PC-9 (cell line): ENCODE data around the gene METTL22.

Experiments
- EZH2 ChIP-seq: fragments of 200-600 bp; sonication (generic); IDR thresholded peaks from 2 replicates; pipeline ENCODE4 v1.8.0; 2017; ENCODE audit warnings: antibody characterized with exemption, low read depth
- TF ChIP-seq, protein P1 (sequence below): fragments of 200-600 bp; sonication (generic); conservative IDR thresholded peaks from 2 replicates; pipeline ENCODE4 v1.6.1; 2017; ENCODE audit warnings: mixed run types, antibody characterized with exemption, mild to moderate bottlenecking, moderate library complexity

DNA sequence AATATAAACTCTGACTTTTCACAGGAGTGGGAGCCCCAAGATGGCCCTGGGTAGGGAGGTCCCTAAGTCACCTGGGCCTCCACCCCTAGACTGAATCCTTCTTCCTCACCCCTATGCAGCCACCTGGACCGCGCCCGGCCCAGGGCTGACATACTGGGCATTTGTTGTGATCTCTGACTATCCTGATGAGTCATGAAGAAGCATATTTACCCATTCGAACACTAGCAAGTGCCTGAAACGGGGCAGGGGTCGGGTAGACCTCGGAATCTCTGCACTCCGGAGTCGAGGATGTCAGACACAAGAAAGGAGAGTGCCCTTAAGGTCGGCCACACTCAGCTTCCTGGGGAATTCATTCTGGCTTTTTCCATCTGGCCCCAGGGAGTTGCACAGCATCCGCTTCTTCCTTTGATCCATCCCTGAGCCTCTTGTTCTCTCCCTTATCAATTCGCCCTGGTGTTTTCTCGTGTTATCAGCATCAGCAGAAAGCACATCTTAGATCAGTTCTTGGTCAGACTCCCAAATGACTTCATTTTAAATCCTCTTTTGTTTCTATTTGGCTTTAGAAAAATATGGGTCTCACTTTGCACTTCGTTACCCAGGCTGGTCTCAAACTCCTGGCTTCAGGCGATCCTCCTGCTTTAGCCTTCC lies 10.4 kb downstream of the METTL22 start:
- TF ChIP-seq, protein P1, sequence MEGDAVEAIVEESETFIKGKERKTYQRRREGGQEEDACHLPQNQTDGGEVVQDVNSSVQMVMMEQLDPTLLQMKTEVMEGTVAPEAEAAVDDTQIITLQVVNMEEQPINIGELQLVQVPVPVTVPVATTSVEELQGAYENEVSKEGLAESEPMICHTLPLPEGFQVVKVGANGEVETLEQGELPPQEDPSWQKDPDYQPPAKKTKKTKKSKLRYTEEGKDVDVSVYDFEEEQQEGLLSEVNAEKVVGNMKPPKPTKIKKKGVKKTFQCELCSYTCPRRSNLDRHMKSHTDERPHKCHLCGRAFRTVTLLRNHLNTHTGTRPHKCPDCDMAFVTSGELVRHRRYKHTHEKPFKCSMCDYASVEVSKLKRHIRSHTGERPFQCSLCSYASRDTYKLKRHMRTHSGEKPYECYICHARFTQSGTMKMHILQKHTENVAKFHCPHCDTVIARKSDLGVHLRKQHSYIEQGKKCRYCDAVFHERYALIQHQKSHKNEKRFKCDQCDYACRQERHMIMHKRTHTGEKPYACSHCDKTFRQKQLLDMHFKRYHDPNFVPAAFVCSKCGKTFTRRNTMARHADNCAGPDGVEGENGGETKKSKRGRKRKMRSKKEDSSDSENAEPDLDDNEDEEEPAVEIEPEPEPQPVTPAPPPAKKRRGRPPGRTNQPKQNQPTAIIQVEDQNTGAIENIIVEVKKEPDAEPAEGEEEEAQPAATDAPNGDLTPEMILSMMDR = no peak
- no peak for TF ChIP-seq EZH2
